Amniotic epithelial cell (primary cell): Measurements from ENCODE around the gene UBL3.
A peak's percentile ranks its signal among the peaks of the same experiment; 100 is the strongest.

Experiments used
- DNase-seq: peaks from one replicate; pipeline ENCODE4 v3.0.0-alpha.2; 2010; ENCODE audit warnings: low read depth

Gene UBL3

GRCh38 chr13:29758531-29759114 is 91.8 kb downstream of the UBL3 start:
- DNase-seq, result peak; percentile 40

GRCh38 chr13:29756506-29756905 is 93.9 kb downstream of the UBL3 start:
- DNase-seq, result no peak

GRCh38 chr13:29754473-29754806 is 96.0 kb downstream of the UBL3 start:
- peak; percentile 51 for DNase-seq

DNA sequence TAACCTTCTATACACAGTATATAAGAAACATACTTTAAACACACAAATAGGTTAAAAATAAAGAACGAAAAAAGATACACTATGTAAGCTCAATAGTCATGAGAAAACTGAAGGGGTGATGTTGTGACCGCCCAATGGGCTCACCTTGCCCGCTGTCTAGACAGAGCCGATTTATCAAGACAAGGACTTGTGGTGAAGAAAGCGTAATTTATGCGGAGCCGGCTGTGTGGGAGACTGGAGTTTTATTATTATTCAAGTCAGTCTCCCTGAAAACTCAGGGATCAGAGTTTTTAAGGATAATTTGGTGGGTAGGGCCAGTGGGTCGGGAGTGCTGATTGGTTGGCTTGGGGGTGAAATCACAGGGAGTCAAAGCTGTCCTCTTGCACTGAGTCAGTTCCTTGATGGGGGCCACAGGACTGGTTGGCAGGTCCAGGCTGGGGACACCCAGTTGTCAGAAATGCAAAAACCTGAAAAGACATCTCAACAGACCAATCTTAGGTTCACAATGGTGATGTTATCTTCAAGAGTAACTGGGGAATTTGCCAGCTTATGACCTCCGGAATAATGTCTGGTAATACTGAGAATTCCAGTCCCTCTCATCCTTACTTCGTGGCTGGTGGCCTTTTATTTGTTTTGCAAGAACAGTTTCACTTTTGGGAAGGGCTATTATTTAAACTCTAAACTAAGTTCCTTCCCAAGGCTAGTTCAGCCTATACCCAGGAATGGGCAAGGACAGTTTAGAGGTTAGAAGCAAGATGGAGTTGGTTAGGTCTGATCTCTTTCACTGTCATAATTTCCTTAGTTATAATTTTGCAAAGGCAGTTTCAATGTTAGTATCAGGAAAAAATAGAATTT is 96.6 kb downstream of the UBL3 start:
- no peak for DNase-seq

- no peak for DNase-seq
Measured at GRCh38 chr13:29752175-29752574, 98.2 kb downstream of the UBL3 start.

DNA sequence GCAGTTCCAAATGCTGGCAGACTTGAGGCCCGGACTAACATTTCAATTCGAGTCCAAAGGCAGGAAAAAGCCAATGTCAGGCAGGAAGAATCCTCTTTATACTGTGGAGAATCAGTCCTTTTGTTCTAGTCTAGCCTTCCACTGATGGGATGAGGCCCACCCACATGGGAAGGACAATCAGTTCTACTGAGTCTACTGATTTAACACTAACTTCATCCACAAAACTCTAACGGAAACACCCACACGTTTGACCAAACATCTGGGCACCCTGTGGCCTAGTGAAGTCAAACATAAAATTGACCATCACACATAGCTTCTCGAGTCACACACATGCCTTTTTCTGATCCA is 100.3 kb downstream of the UBL3 start:
- no peak for DNase-seq

DNA sequence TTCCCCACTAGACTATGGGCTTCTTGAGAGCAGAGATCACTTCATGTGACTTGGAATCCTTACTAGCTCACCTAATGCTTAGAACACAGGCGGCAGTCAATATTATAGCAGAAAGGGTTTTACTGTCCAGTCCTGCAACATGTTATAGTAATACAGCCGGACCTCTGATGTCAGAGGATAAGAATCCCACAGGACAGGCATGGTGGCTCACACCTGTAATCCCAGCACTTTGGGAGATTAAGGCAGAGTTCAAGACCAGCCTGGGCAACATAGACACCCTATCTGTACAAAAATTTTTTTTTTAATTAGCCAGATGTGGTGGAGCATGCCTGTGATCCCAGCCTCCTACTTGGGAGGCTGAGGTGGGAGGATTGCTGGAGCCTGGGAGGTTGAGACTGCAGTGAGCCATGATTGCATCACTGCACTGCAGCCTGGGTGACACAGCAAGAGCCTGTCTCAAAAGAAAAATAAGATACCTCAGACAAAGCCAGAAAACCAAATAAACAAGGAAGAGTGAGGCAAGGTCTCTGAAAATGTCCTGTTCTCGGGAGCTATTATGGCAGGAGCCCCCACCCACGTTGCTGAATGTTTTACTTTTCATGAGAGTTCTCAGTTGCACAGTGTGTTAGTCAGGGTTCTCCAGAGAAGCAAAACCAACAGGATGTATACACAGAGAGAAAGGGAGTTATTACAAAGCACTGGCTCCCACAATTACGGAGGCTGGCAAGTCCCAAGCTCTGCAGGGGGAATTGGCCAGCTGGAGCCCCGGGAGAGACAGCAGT is 100.8 kb downstream of the UBL3 start:
- DNase-seq, result peak; percentile 11

DNA sequence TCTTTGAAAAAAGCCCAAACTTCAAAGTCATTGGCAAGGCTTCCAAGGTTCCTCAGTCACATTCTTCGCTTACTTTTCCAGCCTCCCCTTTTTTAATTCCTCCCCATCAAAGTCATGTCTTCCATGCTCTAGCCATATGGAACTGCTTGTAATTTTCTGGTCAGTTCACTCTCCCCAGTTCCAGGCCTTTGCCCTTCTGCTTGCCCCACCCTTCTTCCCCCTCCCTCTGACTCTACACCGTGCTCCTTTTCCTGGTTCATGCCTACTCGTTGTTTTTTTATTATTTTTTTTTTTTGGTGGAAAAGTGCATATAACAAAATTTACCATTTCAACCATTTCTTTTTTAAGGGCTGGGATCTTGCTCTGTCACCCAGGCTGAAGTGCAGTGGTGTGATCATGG is 102.3 kb downstream of the UBL3 start:
- no peak for DNase-seq

GRCh38 chr13:29746148-29746677 is 104.2 kb downstream of the UBL3 start:
- DNase-seq, result no peak

DNA sequence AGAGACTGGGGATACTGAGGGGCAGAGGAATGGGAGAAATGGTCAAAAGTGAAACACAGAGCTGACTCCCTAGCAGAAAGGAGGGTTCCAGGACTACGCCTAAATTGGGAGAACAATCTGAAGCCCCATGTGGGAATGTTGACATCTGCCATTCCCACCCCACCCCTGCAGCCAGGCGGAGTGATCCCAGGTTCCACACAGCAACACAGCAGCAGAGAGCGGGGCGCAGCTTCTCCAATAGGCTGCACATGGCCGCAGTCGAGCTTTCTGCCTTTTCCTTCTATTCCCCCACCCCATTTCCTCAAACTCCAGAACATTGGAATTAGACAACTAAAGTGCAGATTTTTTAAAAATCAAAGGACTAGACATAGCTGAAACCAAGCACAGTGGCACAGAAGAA is 104.7 kb downstream of the UBL3 start:
- no peak for DNase-seq

- no peak for DNase-seq
Measured at GRCh38 chr13:29743201-29743786, 107.1 kb downstream of the UBL3 start.

GRCh38 chr13:29740961-29741360 is 109.5 kb downstream of the UBL3 start:
- no peak for DNase-seq

DNA sequence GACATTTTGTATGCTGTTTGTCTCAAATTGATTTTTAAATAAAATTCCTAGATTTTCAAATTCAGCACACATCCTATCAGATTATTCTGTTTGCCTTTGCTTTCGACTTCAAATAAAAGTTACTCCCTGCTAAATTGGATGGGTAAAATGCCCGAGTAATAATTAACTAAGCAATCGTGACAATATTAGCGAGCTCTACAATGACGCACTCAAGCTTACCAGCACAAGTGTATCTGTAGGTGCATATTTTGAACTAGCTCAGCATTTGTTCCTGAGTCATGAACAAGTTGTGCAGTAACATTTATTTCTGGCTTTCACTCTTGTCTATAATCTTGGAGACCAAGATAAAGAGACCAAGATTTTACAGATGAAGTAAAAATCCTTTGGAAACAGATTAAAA is 113.4 kb downstream of the UBL3 start:
- no peak for DNase-seq

DNA sequence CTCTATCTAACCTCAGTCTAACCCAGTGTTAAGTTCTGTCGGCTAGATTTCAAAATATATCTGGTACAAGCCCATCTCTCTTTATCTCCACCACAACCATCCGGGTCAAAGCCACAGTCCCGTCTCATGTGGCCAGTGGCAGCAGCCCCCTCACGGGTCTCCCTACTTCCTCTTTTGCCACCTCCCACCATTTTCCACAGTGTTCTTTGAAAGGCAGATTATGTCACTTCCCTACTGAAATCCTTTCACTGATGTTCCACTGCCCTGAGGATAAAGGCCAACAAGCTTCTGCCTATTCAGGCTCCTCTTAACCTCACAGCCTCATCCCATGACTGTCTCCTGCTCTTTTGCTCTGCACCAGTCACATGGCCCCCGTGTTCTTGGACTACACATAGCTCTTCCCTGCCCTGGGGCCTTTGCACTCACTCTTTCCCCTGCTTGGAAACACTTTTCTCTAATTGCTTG is 117.2 kb downstream of the UBL3 start:
- no peak for DNase-seq

- DNase-seq, result no peak
Measured at GRCh38 chr13:29730253-29730652, 120.2 kb downstream of the UBL3 start.

DNA sequence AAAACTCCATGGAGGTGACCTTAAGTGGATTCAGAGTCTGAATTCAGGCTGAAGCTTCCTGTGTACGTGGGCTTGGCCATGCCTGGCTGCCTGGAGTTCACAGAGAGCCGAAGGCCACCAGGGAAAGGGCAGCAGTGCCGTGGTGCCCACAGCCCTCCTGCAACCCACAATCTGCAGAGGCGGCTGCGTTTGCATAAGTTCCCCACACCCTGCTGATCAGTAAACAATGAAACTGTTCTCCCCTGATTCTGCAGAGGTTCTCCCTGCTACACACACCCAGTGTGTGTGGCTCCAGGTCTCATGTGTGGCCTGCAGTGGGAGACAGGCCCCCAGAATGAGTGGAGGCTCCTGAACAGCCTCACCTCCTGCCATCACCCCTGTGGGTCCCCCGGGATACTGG is 128.0 kb downstream of the UBL3 start:
- DNase-seq, result no peak

DNA sequence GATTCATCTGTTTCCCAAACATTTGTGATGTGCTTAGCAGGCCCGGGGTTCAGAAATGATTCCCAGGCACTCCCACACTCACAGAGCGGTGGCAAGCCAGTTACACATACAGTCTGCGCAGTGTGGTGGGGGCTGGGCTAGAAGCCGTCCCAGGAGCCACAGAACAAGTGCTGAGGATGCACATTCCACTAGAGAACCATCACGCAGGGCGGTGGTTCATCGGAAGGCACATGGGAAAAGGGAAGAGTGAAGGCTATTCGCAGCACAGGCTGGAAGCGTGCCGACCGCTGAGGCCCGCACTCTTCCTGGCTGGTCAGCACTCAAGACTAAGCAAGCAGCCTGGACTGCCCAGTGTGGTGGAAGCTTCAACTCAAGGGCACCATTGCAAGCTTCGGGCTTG is 128.7 kb downstream of the UBL3 start:
- peak; percentile 71 for DNase-seq

- DNase-seq, result no peak
Measured at GRCh38 chr13:29718694-29719093, 131.7 kb downstream of the UBL3 start.

DNA sequence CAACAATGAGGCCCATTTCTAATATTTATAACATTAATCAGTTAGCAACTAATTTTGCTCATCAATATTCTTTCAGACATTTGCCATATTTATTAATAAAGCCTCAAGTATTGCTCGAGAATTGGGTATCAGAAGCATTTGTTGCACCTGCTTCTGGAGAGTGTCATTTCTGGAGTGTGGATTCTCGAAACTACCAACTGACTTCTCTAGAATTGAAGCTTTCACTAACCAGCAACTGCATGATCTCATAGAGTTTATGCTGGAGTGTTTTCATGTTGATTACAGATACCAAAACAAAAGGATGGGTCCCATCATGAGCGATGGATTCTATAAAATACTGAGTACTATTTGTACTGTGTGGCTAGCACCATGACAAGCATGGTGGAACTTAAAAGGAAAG is 133.9 kb downstream of the UBL3 start:
- no peak for DNase-seq
